ENCODE measurements around the gene FAM193B. TPM values are rescaled to one million over a fixed set of nuclear protein-coding genes. Genes with fewer than 3 reads are reported as not detected.

Gene FAM193B
- total RNA-seq, 3 donors from 2014 or later = 35.4 to 81.5 (median 77.0) TPM

GRCh38 chr5:177512736-177513380, 41.5 kb downstream of the FAM193B start:
- Histone ChIP-seq H3K4me1 (peaks cover 8% of the 10 kb centered on the region in 2 donors), H3K27ac (no peak overlapping the region), H3K27me3 (no peaks in the 10 kb centered on the region), H3K36me3 (peaks cover 20% of the 10 kb centered on the region), H3K4me3 (no peak overlapping the region), H3K9me3 (no peaks in the 10 kb centered on the region)
- intact Hi-C loops (cut with DNase I; ENCODE audit: low total_unique reads) = no loop called here
- TF ChIP-seq POLR2AphosphoS5 (IDR thresholded peaks at IDR 0.05) = no peak
- TF ChIP-seq, protein P1, sequence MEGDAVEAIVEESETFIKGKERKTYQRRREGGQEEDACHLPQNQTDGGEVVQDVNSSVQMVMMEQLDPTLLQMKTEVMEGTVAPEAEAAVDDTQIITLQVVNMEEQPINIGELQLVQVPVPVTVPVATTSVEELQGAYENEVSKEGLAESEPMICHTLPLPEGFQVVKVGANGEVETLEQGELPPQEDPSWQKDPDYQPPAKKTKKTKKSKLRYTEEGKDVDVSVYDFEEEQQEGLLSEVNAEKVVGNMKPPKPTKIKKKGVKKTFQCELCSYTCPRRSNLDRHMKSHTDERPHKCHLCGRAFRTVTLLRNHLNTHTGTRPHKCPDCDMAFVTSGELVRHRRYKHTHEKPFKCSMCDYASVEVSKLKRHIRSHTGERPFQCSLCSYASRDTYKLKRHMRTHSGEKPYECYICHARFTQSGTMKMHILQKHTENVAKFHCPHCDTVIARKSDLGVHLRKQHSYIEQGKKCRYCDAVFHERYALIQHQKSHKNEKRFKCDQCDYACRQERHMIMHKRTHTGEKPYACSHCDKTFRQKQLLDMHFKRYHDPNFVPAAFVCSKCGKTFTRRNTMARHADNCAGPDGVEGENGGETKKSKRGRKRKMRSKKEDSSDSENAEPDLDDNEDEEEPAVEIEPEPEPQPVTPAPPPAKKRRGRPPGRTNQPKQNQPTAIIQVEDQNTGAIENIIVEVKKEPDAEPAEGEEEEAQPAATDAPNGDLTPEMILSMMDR (IDR thresholded peaks at IDR 0.05) = no peak
- no peak for TF ChIP-seq POLR2A (IDR thresholded peaks at IDR 0.05)
- DNase-seq (ENCODE audit: low spot score in 2 of 2) = no peak

GRCh38 chr5:177511796-177512675, 42.3 kb downstream of the FAM193B start:
- Histone ChIP-seq H3K9me3 (no peaks in the 10 kb centered on the region), H3K27ac (no peak overlapping the region), H3K4me1 (peaks cover 8% of the 10 kb centered on the region in 2 donors), H3K4me3 (no peak overlapping the region), H3K36me3 (peaks cover 20% of the 10 kb centered on the region), H3K27me3 (no peaks in the 10 kb centered on the region)
- TF ChIP-seq, protein P1 (IDR thresholded peaks at IDR 0.05) = no peak
- TF ChIP-seq POLR2AphosphoS5 (IDR thresholded peaks at IDR 0.05) (no peak), POLR2A (IDR thresholded peaks at IDR 0.05) (no peak)
- DNase-seq (ENCODE audit: low spot score in 2 of 2) = no peak
- intact Hi-C loops (cut with DNase I; ENCODE audit: low total_unique reads) = no loop called here

DNA sequence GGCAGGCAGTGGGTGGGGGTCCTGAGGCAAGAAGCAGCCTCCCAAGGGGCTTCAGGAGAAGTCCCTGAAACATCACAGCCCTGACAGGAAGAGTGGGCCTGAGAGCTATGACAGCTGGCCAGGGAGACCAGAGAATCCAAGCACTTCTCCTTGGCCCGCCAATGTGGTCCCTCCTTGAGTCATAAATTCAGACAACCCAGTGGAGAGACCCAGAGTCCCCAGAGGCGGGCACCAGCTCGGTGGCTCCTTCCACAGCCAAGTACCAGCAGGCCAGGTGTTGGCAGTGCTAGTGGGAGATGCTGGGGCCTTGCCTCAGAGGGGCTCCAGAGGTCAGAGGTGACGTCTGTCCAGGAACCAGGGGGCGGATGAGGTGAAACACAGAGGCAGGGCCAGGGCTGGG, 43.2 kb downstream of the FAM193B start:
- H3K36me3 ChIP-seq = peaks cover 20% of the 10 kb centered on the region
- DNase-seq (ENCODE audit: low spot score in 2 of 2) = no peak

GRCh38 chr5:177510567-177511053, 43.8 kb downstream of the FAM193B start:
- peaks cover 20% of the 10 kb centered on the region for H3K36me3 ChIP-seq

More for the DNA sequence above, 43.2 kb downstream of the FAM193B start:
- H3K4me1 ChIP-seq = peaks cover 7 to 8% of the 10 kb centered on the region in 2 donors
- peak overlapping the region in 1 of 2 donors; percentile 38 for H3K27ac ChIP-seq
- intact Hi-C loops (cut with DNase I; ENCODE audit: low total_unique reads) = no loop called here
- no peaks in the 10 kb centered on the region for H3K9me3 ChIP-seq
- TF ChIP-seq POLR2A (IDR thresholded peaks at IDR 0.05) = no peak
- no peak for TF ChIP-seq POLR2AphosphoS5 (IDR thresholded peaks at IDR 0.05)
- TF ChIP-seq, protein P1 (IDR thresholded peaks at IDR 0.05) = no peak
- H3K27me3 ChIP-seq = no peaks in the 10 kb centered on the region
- H3K4me3 ChIP-seq = no peak overlapping the region

More at GRCh38 chr5:177510567-177511053, 43.8 kb downstream of the FAM193B start:
- peaks cover 2% of the 10 kb centered on the region in 2 donors for H3K4me1 ChIP-seq
- no peaks in the 10 kb centered on the region for H3K27me3 ChIP-seq
- H3K9me3 ChIP-seq = no peaks in the 10 kb centered on the region
- H3K4me3 ChIP-seq = no peak overlapping the region
- intact Hi-C loops (cut with DNase I; ENCODE audit: low total_unique reads) = no loop called here
- TF ChIP-seq POLR2A (IDR thresholded peaks at IDR 0.05) (no peak), POLR2AphosphoS5 (IDR thresholded peaks at IDR 0.05) (no peak)
- TF ChIP-seq, protein P1 (IDR thresholded peaks at IDR 0.05) = no peak
- peak overlapping the region in 1 of 2 donors; percentile 38 for H3K27ac ChIP-seq
- no peak for DNase-seq (ENCODE audit: low spot score in 2 of 2)
